Keratinocyte (primary cell): Measurements from ENCODE around the gene PDK1.

Source experiments
- EZH2 ChIP-seq: IDR thresholded peaks from one replicate; pipeline ENCODE4 v1.6.1; 2012; ENCODE audit warnings: inconsistent platforms, mild to moderate bottlenecking, low read length, moderate library complexity
- TF ChIP-seq, protein P1 (sequence below), 3 experiments: IDR thresholded peaks in 1 of 3; conservative IDR thresholded peaks in 1 of 3; optimal IDR thresholded peaks in 1 of 3; 2 replicates in 2 of 3; 3 replicates in 1 of 3; pipeline versions ENCODE3 to v1.5.1; 2011; ENCODE audit warnings: low read length in 3 of 3, mild to moderate bottlenecking in 3 of 3, moderate library complexity in 2 of 3, control low read depth in 1 of 3, inconsistent platforms in 1 of 3; ENCODE audit not compliant: insufficient read depth in 2 of 3; ENCODE audit errors: extremely low read depth in 1 of 3

DNA sequence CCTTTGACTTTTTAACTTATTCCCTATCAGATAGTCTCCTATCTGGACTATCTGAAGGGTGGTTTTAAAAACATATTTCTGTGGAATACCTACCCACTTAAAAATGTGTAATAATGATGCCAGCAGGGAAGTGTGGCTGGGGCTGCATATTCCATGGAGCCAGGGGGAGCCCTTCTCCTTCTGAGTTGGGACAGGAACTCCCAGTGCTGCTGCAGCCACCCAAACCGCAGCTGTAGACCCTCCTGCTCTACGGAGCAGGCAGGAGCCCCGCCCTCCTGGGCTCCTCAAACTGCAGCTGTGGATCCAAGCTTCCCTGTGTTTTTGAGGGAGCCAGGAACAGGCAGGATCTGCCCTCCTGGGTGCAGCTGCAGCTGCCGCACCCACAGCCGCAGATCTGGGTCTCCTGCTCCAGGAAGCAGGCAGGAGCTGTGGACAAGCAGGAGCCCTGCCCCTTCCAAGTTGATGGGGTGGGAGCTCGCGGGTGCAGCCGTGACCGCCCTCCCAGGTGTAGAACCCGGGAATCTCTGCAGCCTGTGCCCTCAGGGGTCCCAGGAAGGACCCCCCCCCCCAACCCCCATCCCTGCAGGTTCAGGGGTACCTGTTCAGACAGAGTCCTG lies 57.8 kb downstream of the PDK1 start:
- TF ChIP-seq, protein P1, sequence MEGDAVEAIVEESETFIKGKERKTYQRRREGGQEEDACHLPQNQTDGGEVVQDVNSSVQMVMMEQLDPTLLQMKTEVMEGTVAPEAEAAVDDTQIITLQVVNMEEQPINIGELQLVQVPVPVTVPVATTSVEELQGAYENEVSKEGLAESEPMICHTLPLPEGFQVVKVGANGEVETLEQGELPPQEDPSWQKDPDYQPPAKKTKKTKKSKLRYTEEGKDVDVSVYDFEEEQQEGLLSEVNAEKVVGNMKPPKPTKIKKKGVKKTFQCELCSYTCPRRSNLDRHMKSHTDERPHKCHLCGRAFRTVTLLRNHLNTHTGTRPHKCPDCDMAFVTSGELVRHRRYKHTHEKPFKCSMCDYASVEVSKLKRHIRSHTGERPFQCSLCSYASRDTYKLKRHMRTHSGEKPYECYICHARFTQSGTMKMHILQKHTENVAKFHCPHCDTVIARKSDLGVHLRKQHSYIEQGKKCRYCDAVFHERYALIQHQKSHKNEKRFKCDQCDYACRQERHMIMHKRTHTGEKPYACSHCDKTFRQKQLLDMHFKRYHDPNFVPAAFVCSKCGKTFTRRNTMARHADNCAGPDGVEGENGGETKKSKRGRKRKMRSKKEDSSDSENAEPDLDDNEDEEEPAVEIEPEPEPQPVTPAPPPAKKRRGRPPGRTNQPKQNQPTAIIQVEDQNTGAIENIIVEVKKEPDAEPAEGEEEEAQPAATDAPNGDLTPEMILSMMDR (optimal IDR thresholded peaks at IDR 0.05 in 1 of 3, IDR thresholded peaks at IDR 0.05 in 1 of 3, conservative IDR thresholded peaks at IDR 0.05 in 1 of 3; ENCODE audit: extremely low read depth in 1 of 3, insufficient read depth in 2 of 3, low read length in 3 of 3): peak in 1 of 3 experiments; percentile 35
- no peak for TF ChIP-seq EZH2
